IMR-90 (cell line): ENCODE measurements around the gene REPS1. TPM values are rescaled to one million over a fixed set of nuclear protein-coding genes. Genes with fewer than 3 reads are reported as not detected.

Experiments used
- ATAC-seq: fragments of 200-7000 bp; cut with Tn5 transposase; 2 replicates; pipeline ENCODE4 v1.9.1; 2020; ENCODE audit warnings: low read depth, mild to moderate bottlenecking, moderate library complexity
- BruUV-seq: library from RNA; stranded (reverse); fragments of 400-500 nt; replicated peaks from 2 replicates; lab custom pipeline; 2021; lab: Mats Ljungman, UMichigan
- CTCF ChIA-PET: fragments of 300-600 bp; formaldehyde crosslinking; extraction: SDS; loops from one replicate; lab custom pipeline; 2021; ENCODE audit warnings: antibody characterized with exemption; lab: Yijun Ruan, JAX
- POLR2A ChIA-PET: fragments of 300-600 bp; sonication (Branson Sonifier 250); formaldehyde crosslinking; loops from one replicate; lab custom pipeline; 2022; ENCODE audit warnings: antibody characterized with exemption; ENCODE audit not compliant: unreplicated experiment; lab: Charles Lee
- DNase-seq: peaks from one replicate; pipeline ENCODE4 v3.0.0; 2013
- H2AFZ ChIP-seq: replicated peaks from 2 replicates; pipeline ENCODE3; 2013; ENCODE audit warnings: low read length, mild to moderate bottlenecking; ENCODE audit not compliant: poor library complexity
- H2AK5ac ChIP-seq: 2 replicates; pipeline ENCODE4 v1.6.1; 2013; ENCODE audit warnings: low read depth, low read length, inconsistent platforms
- H2AK9ac ChIP-seq: replicated peaks from 2 replicates; pipeline ENCODE3; 2013; ENCODE audit warnings: mild to moderate bottlenecking, low read depth, low read length, moderate library complexity; ENCODE audit not compliant: poor library complexity
- H2BK120ac ChIP-seq: 2 replicates; pipeline ENCODE4 v1.6.1; 2013; ENCODE audit warnings: low read depth, low read length, inconsistent platforms
- H2BK15ac ChIP-seq: 3 replicates; pipeline ENCODE4 v1.6.1; 2013; ENCODE audit warnings: low read depth, low read length, inconsistent platforms
- H2BK20ac ChIP-seq: 2 replicates; pipeline ENCODE4 v1.6.1; 2013; ENCODE audit warnings: low read depth, mild to moderate bottlenecking, inconsistent platforms, low read length, moderate library complexity
- H2BK5ac ChIP-seq: 2 replicates; pipeline ENCODE4 v1.6.1; 2013; ENCODE audit warnings: mild to moderate bottlenecking, low read depth, low read length, inconsistent platforms; ENCODE audit not compliant: poor library complexity, severe bottlenecking
- H3K14ac ChIP-seq: replicated peaks from 2 replicates; pipeline ENCODE4 v1.6.1; 2013; ENCODE audit warnings: low read depth, low read length, inconsistent platforms
- H3K18ac ChIP-seq: 2 replicates; pipeline ENCODE4 v1.6.1; 2013; ENCODE audit warnings: low read depth, low read length, control low read depth
- H3K23ac ChIP-seq: 2 replicates; pipeline ENCODE4 v1.6.1; 2013; ENCODE audit warnings: low read depth, low read length, inconsistent platforms
- H3K27ac ChIP-seq: 2 replicates; pipeline ENCODE4 v1.5.1; 2013; ENCODE audit warnings: mild to moderate bottlenecking, control low read depth, low read length; ENCODE audit not compliant: insufficient read depth
- H3K27me3 ChIP-seq: 2 replicates; pipeline ENCODE4 v1.6.1; 2013; ENCODE audit warnings: low read length; ENCODE audit not compliant: control insufficient read depth, insufficient read depth
- H3K36me3 ChIP-seq: 2 replicates; pipeline ENCODE4 v1.6.1; 2013; ENCODE audit warnings: low read length, mixed read lengths; ENCODE audit not compliant: control insufficient read depth, insufficient read depth
- H3K4ac ChIP-seq: 2 replicates; pipeline ENCODE4 v1.6.1; 2013; ENCODE audit warnings: low read depth, low read length, inconsistent platforms
- H3K4me1 ChIP-seq: 2 replicates; pipeline ENCODE4 v1.6.1; 2013; ENCODE audit warnings: low read length, mixed read lengths; ENCODE audit not compliant: control insufficient read depth, insufficient read depth
- H3K4me2 ChIP-seq: 2 replicates; pipeline ENCODE4 v1.6.1; 2013; ENCODE audit warnings: low read depth, mild to moderate bottlenecking, control low read depth, low read length, moderate library complexity
- H3K4me3 ChIP-seq: 2 replicates; pipeline ENCODE4 v1.5.1; 2013; ENCODE audit warnings: low read depth, mild to moderate bottlenecking, control low read depth, low read length, moderate library complexity; ENCODE audit not compliant: insufficient read depth
- H3K56ac ChIP-seq: 2 replicates; pipeline ENCODE4 v1.6.1; 2013; ENCODE audit warnings: low read length, inconsistent platforms; ENCODE audit not compliant: insufficient read depth; ENCODE audit errors: extremely low read depth
- H3K79me1 ChIP-seq, 2 experiments: 2 replicates each; pipeline ENCODE4 v1.6.1; 2013; ENCODE audit warnings: low read length in 2 of 2, inconsistent platforms in 1 of 2, low read depth in 1 of 2
- H3K9ac ChIP-seq: 2 replicates; pipeline ENCODE4 v1.6.1; 2013; ENCODE audit warnings: low read depth, low read length, control low read depth
- H3K9me1 ChIP-seq: 2 replicates; pipeline ENCODE4 v1.6.1; 2013; ENCODE audit warnings: low read length, inconsistent platforms; ENCODE audit not compliant: insufficient read depth
- H3K9me3 ChIP-seq: 2 replicates; pipeline ENCODE4 v1.6.1; 2013; ENCODE audit warnings: low read length; ENCODE audit not compliant: control insufficient read depth, insufficient read depth
- H4K20me1 ChIP-seq: 2 replicates; pipeline ENCODE4 v1.6.1; 2013; ENCODE audit warnings: low read length, inconsistent platforms; ENCODE audit not compliant: insufficient read depth
- H4K5ac ChIP-seq: 2 replicates; pipeline ENCODE4 v1.6.1; 2013; ENCODE audit warnings: mild to moderate bottlenecking, low read depth, low read length, control low read depth
- H4K8ac ChIP-seq, 2 experiments: 2 replicates each; pipeline ENCODE4 v1.6.1; 2013; ENCODE audit warnings: low read depth in 2 of 2, low read length in 2 of 2, control low read depth in 1 of 2, inconsistent platforms in 1 of 2
- H4K91ac ChIP-seq: 2 replicates; pipeline ENCODE4 v1.6.1; 2013; ENCODE audit warnings: low read depth, low read length, inconsistent platforms; ENCODE audit not compliant: insufficient read depth
- BHLHE40 ChIP-seq: fragments of 150-350 bp; IDR thresholded peaks from 2 replicates; pipeline ENCODE4 v1.6.1; 2016; ENCODE audit warnings: mild to moderate bottlenecking, low read depth, low read length
- CEBPB ChIP-seq: IDR thresholded peaks from 2 replicates; pipeline ENCODE4 v1.6.1; 2012; ENCODE audit warnings: low read depth, low read length, improper control_type of control experiment
- CHD1 ChIP-seq: IDR thresholded peaks from 2 replicates; pipeline ENCODE4 v1.6.1; 2012; ENCODE audit warnings: low read depth, low read length, improper control_type of control experiment
- FOS ChIP-seq: fragments of 150-350 bp; IDR thresholded peaks from 2 replicates; pipeline ENCODE4 v1.6.1; 2016; ENCODE audit warnings: low read depth, low read length
- MAFK ChIP-seq: IDR thresholded peaks from 2 replicates; pipeline ENCODE4 v1.6.1; 2012; ENCODE audit warnings: low read depth, low read length, improper control_type of control experiment
- MAZ ChIP-seq: IDR thresholded peaks from 2 replicates; pipeline ENCODE4 v1.6.1; 2012; ENCODE audit warnings: low read depth, mild to moderate bottlenecking, low read length, improper control_type of control experiment, moderate library complexity, borderline replicate concordance
- MXI1 ChIP-seq: IDR thresholded peaks from 2 replicates; pipeline ENCODE4 v1.6.1; 2012; ENCODE audit warnings: low read depth, mild to moderate bottlenecking, low read length, moderate library complexity, borderline replicate concordance
- NFE2L2 ChIP-seq: fragments of 150-350 bp; IDR thresholded peaks from 2 replicates; pipeline ENCODE4 v1.6.1; 2016; ENCODE audit warnings: low read depth, mild to moderate bottlenecking, low read length
- POLR2A ChIP-seq: IDR thresholded peaks from 2 replicates; pipeline ENCODE4 v1.6.1; 2012; ENCODE audit warnings: mild to moderate bottlenecking, low read depth, low read length
- RAD21 ChIP-seq: IDR thresholded peaks from 2 replicates; pipeline ENCODE4 v1.6.1; 2012; ENCODE audit warnings: low read length, improper control_type of control experiment
- RCOR1 ChIP-seq: IDR thresholded peaks from 2 replicates; pipeline ENCODE4 v1.6.1; 2012; ENCODE audit warnings: mild to moderate bottlenecking, low read length, improper control_type of control experiment; ENCODE audit not compliant: insufficient replicate concordance
- RFX5 ChIP-seq: IDR thresholded peaks from 2 replicates; pipeline ENCODE4 v1.8.0; 2012; ENCODE audit warnings: low read depth, mild to moderate bottlenecking, low read length, moderate library complexity
- SMC3 ChIP-seq: fragments of 150-350 bp; IDR thresholded peaks from 2 replicates; pipeline ENCODE4 v1.6.1; 2016; ENCODE audit warnings: low read depth, mild to moderate bottlenecking, antibody characterized with exemption, low read length, moderate library complexity
- WGBS, 2 experiments: methylation state at CpG; one replicate each; pipeline versions ENCODE4 v1.1.5 to v1.1.7; 2013; ENCODE audit warnings: missing lambda C conversion rate in 2 of 2; ENCODE audit not compliant: insufficient read length in 1 of 2; ENCODE audit errors: extremely low coverage in 2 of 2; 5-methylcytosine and 5-hydroxymethylcytosine counted together
- dilution Hi-C: fragments of 300-500 bp; cut with HindIII; formaldehyde crosslinking; loops from one replicate; pipeline ENCODE4 v1.14.3; 2018; ENCODE audit warnings: low sequenced_read_pairs; ENCODE audit not compliant: unreplicated experiment
- in situ Hi-C: fragments of 300-500 bp; cut with MboI; formaldehyde crosslinking; loops from 3 replicates; pipeline ENCODE4 v1.14.3; 2019; ENCODE audit warnings: low sequenced_read_pairs, inconsistent platforms, mixed read lengths
- intact Hi-C: fragments of 100-400 bp; cut with micrococcal nuclease; formaldehyde crosslinking; loops from 2 replicates; pipeline ENCODE4 v1.10.0; 2022
- polyA plus RNA-seq, 3 experiments: library from polyadenylated mRNA; depleted of rRNA; stranded (reverse); fragments of >200 nt; gene quantifications; 2 replicates each; pipeline ENCODE4 v1.2.3, GENCODE V29; 2012; ENCODE audit warnings: low replicate concordance in 1 of 3
- total RNA-seq: library from RNA; depleted of rRNA; stranded (reverse); fragments of >200 nt; gene quantifications from 2 replicates; pipeline ENCODE4 v1.2.3, GENCODE V29; 2012
- TF ChIP-seq, protein P1 (sequence below): fragments of 150-350 bp; IDR thresholded peaks from 2 replicates; pipeline ENCODE4 v1.6.1; 2017; ENCODE audit warnings: mild to moderate bottlenecking, antibody characterized with exemption, low read length, low read depth
- TF ChIP-seq, protein P2 (sequence below): fragments of 150-350 bp; IDR thresholded peaks from 2 replicates; pipeline ENCODE4 v1.6.1; 2016; ENCODE audit warnings: low read depth, mild to moderate bottlenecking, low read length, moderate library complexity, borderline replicate concordance
- TF ChIP-seq, protein P3 (sequence below): conservative IDR thresholded peaks from 2 replicates; pipeline ENCODE4 v1.5.1; 2012; ENCODE audit warnings: mild to moderate bottlenecking, low read depth, low read length, improper control_type of control experiment

The REPS1 gene
- total and polyA plus RNA-seq, 2 of the 4 experiments (the other 2 are of a cell fraction) = 21.9 to 24.2 TPM

DNA sequence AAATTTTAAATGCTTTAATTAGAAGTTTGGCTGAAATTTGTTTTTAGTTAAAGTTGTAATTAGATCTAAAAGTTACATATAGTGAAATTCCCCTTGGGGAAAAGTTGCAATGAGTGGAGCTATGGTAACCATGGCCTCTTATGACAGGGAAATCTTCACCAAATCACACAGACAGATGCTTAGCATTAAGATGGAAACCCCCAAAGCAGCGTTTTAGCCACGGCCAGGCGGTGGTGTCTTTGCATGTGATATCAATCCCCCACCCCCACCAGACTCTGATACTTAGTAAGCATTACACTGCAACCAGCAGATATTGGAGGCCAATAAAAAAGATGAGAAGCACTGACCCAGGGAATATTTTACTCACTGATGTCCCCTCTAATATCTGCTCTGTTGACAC is 75.7 kb downstream of the REPS1 start:
- Histone ChIP-seq H2AK9ac (no peak overlapping the region), H3K9me3 (no peaks in the 10 kb centered on the region), H4K8ac (no peak overlapping the region), H4K91ac (no peak overlapping the region), H2BK120ac (no peak overlapping the region), H3K36me3 (peaks cover 34% of the 10 kb centered on the region), H4K20me1 (no peaks in the 10 kb centered on the region), H3K56ac (no peak overlapping the region), H3K4me1 (peaks cover 1% of the 10 kb centered on the region; the same call in 1 of the 2 replicates), H4K5ac (no peak overlapping the region), H3K14ac (no peak overlapping the region), H3K4ac (no peak overlapping the region), H2BK15ac (no peak overlapping the region), H3K9me1 (peaks cover 5% of the 10 kb centered on the region), H2BK20ac (no peak overlapping the region), H3K79me1 (no peaks in the 10 kb centered on the region; a peak in 1 of 4 replicates), H3K27ac (no peak overlapping the region), H2AFZ (no peak overlapping the region), H3K4me2 (no peak overlapping the region), H3K4me3 (no peak overlapping the region), H3K27me3 (no peaks in the 10 kb centered on the region), H3K9ac (no peak overlapping the region), H3K18ac (no peak overlapping the region), H2BK5ac (no peak overlapping the region), H2AK5ac (no peak overlapping the region), H3K23ac (no peak overlapping the region)
- DNase-seq (no peak), ATAC-seq (no peak)
- TF ChIP-seq BHLHE40 (no peak), SMC3 (no peak), CHD1 (no peak), CEBPB (no peak), MXI1 (no peak), RFX5 (no peak), MAZ (no peak), RCOR1 (no peak), MAFK (no peak), NFE2L2 (no peak), FOS (no peak), RAD21 (no peak), POLR2A (no peak)
- TF ChIP-seq, protein P1, sequence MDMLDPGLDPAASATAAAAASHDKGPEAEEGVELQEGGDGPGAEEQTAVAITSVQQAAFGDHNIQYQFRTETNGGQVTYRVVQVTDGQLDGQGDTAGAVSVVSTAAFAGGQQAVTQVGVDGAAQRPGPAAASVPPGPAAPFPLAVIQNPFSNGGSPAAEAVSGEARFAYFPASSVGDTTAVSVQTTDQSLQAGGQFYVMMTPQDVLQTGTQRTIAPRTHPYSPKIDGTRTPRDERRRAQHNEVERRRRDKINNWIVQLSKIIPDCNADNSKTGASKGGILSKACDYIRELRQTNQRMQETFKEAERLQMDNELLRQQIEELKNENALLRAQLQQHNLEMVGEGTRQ = no peak
- TF ChIP-seq, protein P2, sequence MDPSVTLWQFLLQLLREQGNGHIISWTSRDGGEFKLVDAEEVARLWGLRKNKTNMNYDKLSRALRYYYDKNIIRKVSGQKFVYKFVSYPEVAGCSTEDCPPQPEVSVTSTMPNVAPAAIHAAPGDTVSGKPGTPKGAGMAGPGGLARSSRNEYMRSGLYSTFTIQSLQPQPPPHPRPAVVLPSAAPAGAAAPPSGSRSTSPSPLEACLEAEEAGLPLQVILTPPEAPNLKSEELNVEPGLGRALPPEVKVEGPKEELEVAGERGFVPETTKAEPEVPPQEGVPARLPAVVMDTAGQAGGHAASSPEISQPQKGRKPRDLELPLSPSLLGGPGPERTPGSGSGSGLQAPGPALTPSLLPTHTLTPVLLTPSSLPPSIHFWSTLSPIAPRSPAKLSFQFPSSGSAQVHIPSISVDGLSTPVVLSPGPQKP = no peak
- TF ChIP-seq, protein P3, sequence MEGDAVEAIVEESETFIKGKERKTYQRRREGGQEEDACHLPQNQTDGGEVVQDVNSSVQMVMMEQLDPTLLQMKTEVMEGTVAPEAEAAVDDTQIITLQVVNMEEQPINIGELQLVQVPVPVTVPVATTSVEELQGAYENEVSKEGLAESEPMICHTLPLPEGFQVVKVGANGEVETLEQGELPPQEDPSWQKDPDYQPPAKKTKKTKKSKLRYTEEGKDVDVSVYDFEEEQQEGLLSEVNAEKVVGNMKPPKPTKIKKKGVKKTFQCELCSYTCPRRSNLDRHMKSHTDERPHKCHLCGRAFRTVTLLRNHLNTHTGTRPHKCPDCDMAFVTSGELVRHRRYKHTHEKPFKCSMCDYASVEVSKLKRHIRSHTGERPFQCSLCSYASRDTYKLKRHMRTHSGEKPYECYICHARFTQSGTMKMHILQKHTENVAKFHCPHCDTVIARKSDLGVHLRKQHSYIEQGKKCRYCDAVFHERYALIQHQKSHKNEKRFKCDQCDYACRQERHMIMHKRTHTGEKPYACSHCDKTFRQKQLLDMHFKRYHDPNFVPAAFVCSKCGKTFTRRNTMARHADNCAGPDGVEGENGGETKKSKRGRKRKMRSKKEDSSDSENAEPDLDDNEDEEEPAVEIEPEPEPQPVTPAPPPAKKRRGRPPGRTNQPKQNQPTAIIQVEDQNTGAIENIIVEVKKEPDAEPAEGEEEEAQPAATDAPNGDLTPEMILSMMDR = no peak
- intact Hi-C loops (no loop called here), in situ Hi-C loops (no loop called here), dilution Hi-C loops (no loop called here)
- POLR2A ChIA-PET = no interaction called here
- no TSS peak for BruUV-seq
- CTCF ChIA-PET = no interaction called here
- no CpG with 5 or more reads among the region's 3 CpGs for WGBS, 2 experiments
